Measurements from ENCODE around the gene ANKRD13A.

DNA sequence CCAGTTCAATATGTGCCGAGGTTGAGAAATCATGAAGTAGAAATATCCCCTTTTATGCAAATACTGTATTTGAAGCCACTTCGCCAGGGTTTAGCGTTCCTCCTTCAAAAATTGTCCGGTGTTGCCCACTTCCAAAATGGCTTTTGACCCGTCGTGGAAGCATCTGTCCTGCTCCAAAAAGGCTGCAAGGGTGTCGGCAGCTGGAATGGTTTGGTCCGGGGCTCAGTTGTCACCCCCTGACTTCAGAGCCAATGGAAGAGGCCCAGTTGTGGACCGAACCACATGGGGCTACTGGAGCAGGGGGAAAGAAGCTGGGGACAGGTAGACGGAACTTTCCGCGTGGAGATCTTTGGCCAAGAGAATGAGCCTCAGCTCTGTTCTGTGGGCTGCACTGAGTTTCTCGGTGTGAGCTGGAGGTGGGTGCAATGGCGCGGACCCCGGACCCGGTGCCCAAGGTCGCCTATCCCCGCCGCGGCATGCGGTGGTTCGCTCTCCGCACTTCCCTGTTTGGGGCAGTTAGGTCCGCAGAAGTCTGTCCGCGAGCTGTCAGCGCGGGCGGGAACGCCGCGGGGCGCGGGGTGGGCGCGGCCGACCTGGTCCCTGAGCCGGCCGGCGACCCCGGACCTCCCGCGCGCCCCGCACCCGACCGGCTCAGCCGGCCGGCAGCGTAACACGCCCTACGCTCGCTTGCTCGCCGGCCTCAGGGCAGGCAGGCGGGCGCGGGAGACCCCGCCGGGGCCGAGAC is at the start of gene ANKRD13A:
- TF ChIP-seq CTCF (IDR thresholded peaks at IDR 0.05 in 2 of 3, conservative IDR thresholded peaks at IDR 0.05 in 1 of 3; ENCODE audit: borderline replicate concordance in 1 of 3, insufficient read depth in 1 of 3, low read depth in 2 of 3, low read length in 2 of 3) (no peak), SP1 (IDR thresholded peaks at IDR 0.05; ENCODE audit: low read depth) (peak; percentile 97)
